ENCODE data around the gene ZBTB2.

DNA sequence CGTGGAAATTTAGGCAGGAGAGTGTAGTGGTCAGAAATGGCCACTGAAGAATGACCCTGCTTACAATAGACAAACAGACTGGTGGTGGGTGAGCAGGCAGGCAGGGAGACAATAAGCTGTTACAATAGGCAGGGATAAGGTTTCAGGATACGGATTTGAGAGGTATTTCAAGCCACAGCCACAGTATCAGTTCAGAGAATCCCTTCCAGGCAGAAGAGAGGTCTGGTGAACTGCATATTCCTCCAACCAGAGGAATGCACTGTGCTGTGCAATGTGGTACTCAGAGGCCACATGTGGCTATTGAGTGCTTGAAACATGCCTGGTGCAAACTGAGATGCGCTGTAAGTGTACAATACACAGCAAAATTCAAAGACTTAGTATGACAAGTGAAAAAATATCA, 40.0 kb upstream of the ZBTB2 start:
- TF ChIP-seq EP300 (IDR thresholded peaks at IDR 0.05) (no peak), POLR2A (IDR thresholded peaks at IDR 0.05; ENCODE audit: low read depth) (no peak)

All from esophagus muscularis mucosa (tissue), 2 donors.